GM21526 (cell line): ENCODE results near the gene DEFB108B.
A peak's percentile ranks its signal among the peaks of the same experiment; 100 is the strongest.
"Not testable (repeated sequence)": the region's sequence is repeated elsewhere in the genome, so short reads cannot be mapped to it uniquely, and the experiment has no call there.

ENCODE experiments used
- ATAC-seq: cut with Tn5 transposase; IDR thresholded peaks from one replicate; pipeline ENCODE4 v1.9.1; 2021; ENCODE audit warnings: moderate library complexity; ENCODE audit not compliant: unreplicated experiment, low FRiP score

DEFB108B gene, protein sequence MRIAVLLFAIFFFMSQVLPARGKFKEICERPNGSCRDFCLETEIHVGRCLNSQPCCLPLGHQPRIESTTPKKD

GRCh38 chr11:71832811-71833210, at the start of gene DEFB108B:
TSS of gene DEFB108B (plus strand) at chr11:71833200. CDS start at chr11:71833200, 0 bp downstream.
- ATAC-seq = not testable (repeated sequence)

- ATAC-seq = peak; percentile 37
Observed at GRCh38 chr11:71786114-71786847, 46.7 kb upstream of the DEFB108B start.

- peak; percentile 96 for ATAC-seq
Observed at GRCh38 chr11:71786848-71787097, 46.2 kb upstream of the DEFB108B start.

- ATAC-seq = peak; percentile 86
Observed at GRCh38 chr11:71787098-71787823, 45.7 kb upstream of the DEFB108B start.

GRCh38 chr11:71787824-71788454, 45.1 kb upstream of the DEFB108B start:
- ATAC-seq = not testable (repeated sequence)

GRCh38 chr11:71789444-71790196, 43.4 kb upstream of the DEFB108B start:
- ATAC-seq = not testable (repeated sequence)

DNA sequence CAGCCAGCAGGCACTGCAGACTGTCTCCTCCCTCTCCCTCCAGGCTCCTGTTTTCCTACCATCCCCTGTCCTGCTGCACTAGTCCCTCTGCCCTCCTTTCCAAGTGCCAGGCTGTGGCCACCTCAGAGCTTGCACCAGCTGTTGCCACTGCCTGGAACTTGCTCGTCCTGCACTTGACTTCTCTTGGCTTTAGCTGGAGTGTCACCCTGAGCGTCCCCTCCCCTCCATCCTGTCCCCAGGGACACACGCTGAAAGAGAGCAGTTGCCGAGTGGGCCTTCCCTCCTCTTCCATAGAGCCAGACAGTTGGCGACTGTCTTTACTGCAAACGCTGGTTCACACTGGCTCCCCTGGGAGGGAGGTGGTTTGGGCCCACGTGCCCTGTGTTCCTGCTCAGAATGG, 41.9 kb upstream of the DEFB108B start:
- not testable (repeated sequence) for ATAC-seq

- ATAC-seq = not testable (repeated sequence)
Observed at GRCh38 chr11:71792621-71793235, 40.3 kb upstream of the DEFB108B start.

DNA sequence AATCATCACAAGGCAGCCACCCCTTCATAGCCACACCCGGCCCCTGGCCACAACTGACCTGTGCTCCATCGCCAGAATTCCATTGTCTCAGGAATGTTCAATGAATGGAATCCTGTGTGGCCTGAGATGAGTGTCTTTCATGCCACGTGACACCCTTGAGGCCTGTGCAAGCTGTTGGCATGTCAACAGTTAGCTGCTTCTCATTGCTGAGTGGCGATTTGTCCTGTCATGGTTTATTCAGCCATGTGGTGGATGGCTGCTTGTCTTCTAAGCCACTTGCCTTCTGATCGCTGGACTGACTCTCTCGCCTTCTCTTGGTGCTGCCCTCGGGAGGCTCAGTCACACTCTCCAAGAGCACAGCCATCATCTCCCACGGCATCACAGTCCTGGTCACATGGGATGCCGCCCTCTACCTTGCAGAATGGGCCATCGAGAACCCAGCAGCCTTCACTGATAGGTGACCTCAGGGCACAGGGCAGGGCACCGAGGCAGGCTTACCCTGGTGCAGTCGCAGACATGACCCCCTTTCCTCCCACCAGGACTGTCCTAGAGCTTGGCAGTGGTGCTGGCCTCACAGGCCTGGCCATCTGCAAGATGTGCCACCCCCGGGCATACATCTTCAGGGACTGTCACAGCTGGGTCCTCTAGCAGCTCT, 38.5 kb upstream of the DEFB108B start:
- not testable (repeated sequence) for ATAC-seq

GRCh38 chr11:71795236-71795635, 37.8 kb upstream of the DEFB108B start:
- not testable (repeated sequence) for ATAC-seq

GRCh38 chr11:71796016-71796415, 37.0 kb upstream of the DEFB108B start:
- ATAC-seq = not testable (repeated sequence)

DNA sequence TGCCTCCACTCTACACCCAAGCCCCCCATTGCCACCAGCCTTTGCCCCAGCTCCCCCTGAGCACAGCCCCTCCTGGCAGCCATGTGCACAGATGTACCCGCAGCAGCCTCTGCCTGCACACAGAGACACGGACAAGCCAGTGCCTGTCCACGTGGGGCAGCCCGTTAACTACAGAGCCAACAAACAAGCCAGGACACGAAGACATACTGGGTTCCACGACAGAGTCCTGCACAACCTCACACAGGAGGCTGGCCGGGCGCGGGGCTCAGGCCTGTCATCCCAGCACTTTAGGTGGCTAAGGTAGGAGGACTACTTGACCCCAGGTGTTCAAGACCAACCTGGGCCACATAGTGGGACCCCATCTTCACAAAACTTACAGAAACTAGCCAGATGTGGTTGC, 36.2 kb upstream of the DEFB108B start:
- ATAC-seq = not testable (repeated sequence)

GRCh38 chr11:71799556-71800128, 33.4 kb upstream of the DEFB108B start:
- not testable (repeated sequence) for ATAC-seq

DNA sequence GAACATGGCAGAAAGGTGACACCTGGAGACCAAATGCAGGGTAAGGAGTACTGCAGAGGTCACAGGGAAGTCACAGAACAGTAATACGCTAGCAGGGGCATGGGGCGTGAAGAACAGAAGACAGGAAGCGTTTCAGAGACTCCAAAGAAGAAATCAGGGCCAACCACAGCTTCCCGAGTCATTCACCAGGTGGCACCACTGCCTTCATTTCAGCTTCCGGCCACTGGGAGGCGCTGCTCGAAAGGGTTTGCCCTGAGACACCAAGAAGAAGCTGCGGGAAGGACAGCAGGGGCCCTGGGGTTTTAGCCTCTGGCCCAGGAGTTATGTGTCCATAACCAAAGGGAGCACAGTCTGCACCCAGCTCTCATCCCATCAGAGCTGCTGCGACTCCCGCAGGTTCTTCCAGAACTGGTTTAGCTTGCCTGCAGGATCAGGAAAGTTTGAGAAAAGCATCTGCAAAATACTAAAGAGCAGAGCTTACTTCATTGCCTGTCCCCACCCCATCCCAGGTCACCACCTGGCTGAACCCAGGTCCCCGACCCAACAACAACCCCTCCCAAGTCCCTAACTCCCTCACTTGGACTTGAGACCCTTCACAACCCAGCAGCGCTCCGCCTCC, 32.6 kb upstream of the DEFB108B start:
- ATAC-seq = not testable (repeated sequence)

GRCh38 chr11:71801026-71801425, 32.0 kb upstream of the DEFB108B start:
- not testable (repeated sequence) for ATAC-seq

DNA sequence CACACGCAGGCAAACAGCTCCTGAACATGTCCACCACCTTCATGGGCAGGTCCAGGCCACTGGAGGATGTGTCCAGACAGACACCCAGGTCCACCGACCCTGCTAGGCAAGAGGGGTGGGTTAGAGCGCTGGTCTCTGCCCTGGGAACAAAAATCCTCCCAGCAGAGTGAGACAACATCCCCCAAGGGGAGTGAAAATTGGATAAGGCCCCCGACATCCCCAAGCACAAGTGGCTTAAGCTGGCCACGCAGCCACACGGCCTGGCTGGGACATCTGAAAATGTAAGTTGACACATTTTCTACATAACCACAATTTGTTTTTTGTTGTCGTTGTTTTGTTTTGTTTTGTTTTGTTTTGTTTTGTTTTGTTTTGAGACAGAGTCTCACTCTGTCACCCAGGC, 30.1 kb upstream of the DEFB108B start:
- ATAC-seq = not testable (repeated sequence)

- ATAC-seq = not testable (repeated sequence)
Observed at GRCh38 chr11:71804158-71804947, 28.6 kb upstream of the DEFB108B start.

GRCh38 chr11:71812529-71812928, 20.5 kb upstream of the DEFB108B start:
- not testable (repeated sequence) for ATAC-seq
